ENCODE measurements around the gene PTPRE.

Gene PTPRE

GRCh38 chr10:128028508-128029289, 121.8 kb downstream of the PTPRE start:
- DNase-seq = no peak

- no peak for DNase-seq
These were observed 122.4 kb downstream of the PTPRE start for GRCh38 chr10:128029290-128029651.

- no peak for DNase-seq
These were observed 122.9 kb downstream of the PTPRE start for GRCh38 chr10:128029731-128030369.

DNA sequence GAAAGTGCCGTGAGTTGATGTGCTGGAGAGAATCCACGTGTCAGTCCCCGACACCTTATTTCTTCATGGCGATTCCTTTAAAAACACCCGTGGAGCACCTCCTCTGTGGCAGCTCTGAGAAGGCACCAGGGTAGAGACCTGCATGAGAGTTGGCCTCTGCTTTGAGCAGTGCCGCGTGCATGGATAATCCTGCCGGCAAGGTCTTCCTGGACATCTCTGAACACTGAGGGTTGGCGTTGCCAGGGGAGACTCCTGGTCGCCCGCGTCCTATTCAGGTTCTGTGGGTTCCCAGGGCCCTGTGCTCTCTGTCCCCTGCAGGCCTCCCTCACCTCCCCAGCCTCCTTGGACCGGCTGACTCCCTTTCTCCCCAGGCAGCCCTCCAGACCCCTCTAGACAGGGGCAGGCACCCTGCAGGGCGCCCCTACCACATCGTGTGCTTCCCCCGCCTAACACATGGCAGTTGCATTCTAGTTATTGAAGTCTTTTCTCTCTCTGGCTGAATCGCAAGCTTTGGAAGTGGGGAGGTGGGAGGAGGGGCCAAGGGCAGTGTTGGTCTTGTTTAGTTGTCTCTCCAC, 123.7 kb downstream of the PTPRE start:
- DNase-seq = no peak

- DNase-seq = no peak
These were observed 124.3 kb downstream of the PTPRE start for GRCh38 chr10:128031216-128031615.

DNA sequence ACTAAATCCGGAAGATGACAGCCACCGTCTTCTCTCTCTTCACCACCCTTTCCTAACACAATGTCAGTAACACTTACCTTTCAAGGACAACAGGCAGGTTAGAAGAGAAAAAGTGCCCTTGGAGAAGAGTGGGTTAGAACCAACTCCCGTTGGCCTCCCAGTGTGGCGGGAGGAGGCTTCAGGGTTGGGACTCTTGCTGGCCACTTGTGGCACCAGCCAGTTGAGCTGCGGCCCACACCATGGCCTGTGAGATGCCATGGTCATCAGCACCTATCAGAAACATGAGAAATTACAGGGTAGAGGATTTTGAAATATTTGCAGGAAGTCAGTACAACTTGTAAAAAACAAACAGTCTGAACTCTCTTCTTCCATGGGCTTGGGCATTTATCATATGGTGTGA, 125.6 kb downstream of the PTPRE start:
- DNase-seq = no peak

DNA sequence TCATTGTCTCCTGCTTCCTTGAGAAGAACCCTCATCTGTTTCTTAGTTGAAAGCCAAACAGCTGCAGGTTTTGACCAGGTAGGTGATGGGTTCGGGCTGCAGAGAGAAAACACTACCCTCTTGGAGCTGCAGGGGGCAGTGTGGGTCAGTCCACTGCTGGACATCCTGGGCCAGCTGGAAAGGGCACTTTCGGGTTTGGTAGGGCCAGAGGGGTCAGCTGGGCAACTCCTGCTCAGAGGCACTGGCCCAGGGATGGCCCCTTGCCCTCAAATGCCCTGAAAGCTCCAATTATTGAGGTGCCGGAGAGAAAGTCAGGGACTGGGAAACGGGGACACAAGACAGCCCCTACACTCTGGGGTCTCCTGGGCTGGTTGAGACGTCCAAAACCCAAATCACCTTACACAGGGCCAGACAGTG, 128.7 kb downstream of the PTPRE start:
- DNase-seq = peak; percentile 64

DNA sequence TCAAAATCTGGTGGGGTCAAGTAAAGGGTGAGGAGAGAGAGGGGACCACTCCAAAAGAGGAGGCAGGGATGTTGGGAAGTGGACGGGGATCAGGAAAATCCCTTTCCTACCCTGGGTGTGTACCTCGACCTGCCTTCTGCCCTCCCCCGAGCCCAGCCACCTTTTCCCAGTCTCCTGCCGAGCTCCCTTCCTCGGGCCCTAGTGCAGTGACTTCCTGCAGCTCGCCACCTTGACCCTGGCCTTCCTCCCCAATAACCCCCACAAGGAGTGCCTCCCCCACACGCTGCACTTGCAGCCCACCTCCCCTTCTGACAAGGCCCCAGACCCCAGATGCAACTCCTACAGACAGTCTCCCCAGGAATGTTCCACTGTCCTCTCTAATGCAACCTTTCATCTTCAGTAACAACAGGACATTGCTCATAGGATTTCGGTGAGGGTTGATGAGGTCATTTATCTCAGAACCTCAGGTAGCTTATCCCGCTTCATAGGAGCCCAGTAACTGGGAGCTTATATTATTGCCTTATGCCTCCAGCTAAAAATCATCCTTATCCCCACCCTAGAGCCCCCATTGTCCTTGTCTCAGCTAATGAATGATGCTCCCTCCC, 129.2 kb downstream of the PTPRE start:
- DNase-seq = no peak

DNA sequence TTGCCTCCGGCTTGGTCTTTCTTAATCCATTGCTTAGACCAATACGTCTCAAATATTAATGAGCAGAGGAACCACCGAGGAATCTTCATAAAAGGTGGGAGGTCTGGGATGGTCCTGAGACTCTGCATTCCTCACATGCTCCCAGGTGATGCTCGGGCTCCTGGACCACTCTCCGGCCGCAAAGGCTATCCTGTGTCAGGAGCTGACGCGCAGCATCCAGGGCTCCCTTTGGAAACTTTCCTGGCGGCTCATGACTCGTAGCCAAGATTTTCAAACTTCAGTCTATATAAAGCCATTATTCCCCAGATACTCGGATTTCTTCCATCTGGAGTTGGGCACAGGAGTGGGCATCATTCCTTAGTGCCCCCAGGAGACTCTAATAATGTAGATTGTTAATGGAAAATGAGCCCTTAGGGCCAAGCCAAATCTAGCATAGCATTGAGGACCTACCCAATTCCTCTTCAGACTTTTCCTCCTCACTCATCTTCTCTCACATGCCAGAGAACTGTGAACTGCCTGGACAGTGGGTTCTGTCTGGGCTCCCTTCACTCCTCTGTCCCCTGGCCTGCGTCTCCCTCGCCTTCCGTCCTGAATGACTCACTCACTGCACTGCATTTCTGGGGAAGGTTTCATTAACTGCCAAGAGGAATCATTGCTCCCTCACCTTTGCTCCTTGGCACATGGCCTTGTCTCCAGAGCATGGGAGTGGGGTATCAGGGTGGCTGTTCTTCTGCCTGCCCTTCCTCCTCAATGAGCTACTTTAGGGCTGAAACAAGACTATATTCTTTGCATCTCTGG, 130.0 kb downstream of the PTPRE start:
- no peak for DNase-seq

GRCh38 chr10:128040096-128040495, 133.2 kb downstream of the PTPRE start:
- no peak for DNase-seq

DNA sequence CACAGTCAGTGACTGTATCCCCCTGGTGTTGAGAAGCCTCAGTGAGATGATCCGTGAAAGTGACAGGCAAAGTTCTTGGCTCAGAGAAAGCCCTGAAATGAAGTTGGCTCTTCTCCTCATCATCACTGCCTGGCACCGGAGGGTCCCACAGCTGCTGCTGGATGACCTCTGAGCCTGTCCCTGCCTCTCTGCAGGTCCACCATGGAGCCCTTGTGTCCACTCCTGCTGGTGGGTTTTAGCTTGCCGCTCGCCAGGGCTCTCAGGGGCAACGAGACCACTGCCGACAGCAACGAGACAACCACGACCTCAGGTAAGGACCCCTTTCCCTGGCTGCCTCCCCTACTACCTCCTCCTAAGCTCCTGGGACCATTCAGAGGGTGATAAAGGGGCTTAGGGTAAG, 133.8 kb downstream of the PTPRE start:
- no peak for DNase-seq

DNA sequence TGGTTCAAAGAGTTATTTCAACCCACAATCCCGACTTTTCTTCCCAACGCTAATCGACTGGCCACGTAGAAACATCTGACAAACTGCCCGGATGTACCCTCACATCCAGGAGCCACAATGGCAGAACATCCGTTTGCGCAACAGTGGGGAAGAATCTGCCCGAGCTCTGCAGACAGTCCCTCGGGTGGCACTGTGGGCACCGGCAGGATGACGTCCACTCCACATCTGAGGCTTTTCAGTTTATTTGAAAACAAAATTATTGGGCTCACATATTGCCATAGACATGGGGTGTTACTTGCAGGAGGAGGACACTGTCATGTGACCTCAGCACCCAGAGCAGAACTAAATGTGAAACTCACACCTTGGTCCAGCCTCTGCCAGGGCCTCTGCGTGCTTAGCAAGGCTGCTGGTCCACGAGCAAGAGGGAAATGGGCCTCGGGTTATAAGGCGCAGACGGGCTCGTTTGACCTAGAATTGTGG, 135.3 kb downstream of the PTPRE start:
- no peak for DNase-seq

GRCh38 chr10:128043259-128044045, 136.5 kb downstream of the PTPRE start:
- no peak for DNase-seq

GRCh38 chr10:128044186-128044585, 137.3 kb downstream of the PTPRE start:
- no peak for DNase-seq

DNA sequence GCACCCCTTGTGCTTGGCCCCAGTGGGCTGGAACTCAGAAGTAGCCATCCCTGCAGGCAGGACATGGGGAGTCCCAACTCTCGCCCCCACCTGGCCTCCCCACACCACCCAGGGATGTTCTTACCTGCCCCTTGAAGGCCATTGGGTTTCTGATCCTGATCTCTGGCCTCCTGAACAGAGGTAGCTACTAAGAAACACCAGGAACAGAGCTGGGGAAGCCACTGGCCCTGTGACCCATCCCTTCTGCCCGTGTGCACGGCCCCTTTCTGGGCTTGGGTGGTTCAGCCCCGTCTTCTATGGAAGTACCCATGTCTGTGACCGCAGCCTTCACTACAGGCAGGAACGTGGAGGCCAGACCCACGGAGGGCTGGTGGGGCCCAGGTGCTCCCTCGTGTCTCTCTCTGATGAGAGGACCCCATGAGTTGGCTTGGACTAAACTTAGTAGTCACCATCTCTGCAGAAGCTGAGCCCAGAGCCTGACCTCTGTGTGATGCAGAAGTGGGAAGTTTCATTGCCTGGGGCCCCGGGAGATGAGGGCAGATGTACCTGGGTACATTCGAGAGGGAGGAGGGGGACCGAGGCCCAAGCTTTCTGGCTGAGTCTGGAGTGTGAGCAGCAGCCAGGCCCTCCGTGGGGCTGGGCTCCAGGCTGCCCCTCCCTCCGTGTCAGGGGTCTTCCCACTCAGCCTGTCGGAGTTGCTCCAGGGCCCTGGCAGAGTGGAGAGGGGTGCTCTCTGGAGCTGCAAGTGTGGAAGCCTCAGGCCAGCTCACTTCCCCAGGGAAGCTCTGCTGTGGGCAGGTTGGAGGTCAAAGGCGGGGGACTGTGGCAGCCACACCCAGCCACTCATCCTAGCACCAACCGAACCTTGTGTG, 138.3 kb downstream of the PTPRE start:
- DNase-seq = no peak

GRCh38 chr10:128045833-128046120, 138.9 kb downstream of the PTPRE start:
- no peak for DNase-seq

- DNase-seq = no peak
These were observed 139.5 kb downstream of the PTPRE start for GRCh38 chr10:128046156-128046952.

- no peak for DNase-seq
These were observed 140.0 kb downstream of the PTPRE start for GRCh38 chr10:128046953-128047290.

- peak; percentile 95 for DNase-seq
These were observed 140.4 kb downstream of the PTPRE start for GRCh38 chr10:128047351-128047750.

GRCh38 chr10:128047991-128048818, 141.3 kb downstream of the PTPRE start:
- DNase-seq = peak; percentile 74
